HT1080 (cell line): ENCODE results near the gene OTOS. TPM values are rescaled to one million over a fixed set of nuclear protein-coding genes. Genes with fewer than 3 reads are reported as not detected.

Experiments
- DNase-seq: peaks from one replicate; pipeline ENCODE4 v3.0.0-alpha.2; 2015; ENCODE audit warnings: low read depth
- total RNA-seq: library from RNA; depleted of rRNA; stranded (reverse); fragments of >200 nt; shearing (Covaris generic); gene quantifications from 2 replicates; pipeline ENCODE4 v1.2.3, GENCODE V29; 2014

The OTOS gene
- total RNA-seq, 1 experiment from 2014 or later, result not detected

- no peak for DNase-seq
These were observed 2.7 kb downstream of the OTOS start for GRCh38 chr2:240137596-240138253.

GRCh38 chr2:240136671-240137292 is 3.7 kb downstream of the OTOS start:
- DNase-seq, result no peak

DNA sequence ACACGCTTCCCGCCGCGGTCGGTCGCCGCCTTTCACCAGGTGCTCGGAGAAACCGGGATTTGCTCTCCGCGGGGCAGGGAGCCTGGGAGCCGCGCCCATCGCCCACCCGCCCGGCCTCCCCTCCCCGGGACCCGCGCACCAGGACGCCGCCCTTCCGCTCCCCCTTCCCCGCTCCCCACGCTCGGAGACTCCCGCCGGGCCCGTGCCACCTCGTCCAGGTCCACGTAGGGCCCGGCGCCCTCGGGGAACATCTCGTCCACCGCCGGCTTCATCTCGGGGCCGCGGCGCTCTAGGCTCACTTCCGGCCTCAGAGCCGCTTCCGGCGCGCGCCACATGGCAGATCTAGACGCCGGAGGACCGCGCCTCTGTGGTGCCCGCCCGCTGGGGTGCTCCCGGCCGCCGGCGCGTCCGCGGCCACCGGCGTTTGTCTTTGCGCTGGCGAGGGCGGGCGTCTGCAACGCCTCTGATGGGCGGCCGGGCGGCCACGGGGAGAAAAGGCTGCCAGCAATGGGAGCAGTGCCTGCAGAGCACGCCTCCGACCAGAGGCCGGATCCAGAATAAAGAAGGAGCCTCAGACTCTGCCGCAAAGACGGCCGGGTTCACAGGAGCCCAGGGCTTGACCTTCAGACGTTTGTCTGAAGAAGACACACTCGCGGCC is 4.3 kb downstream of the OTOS start, which contains the start of gene COPS9:
Gene COPS9 (minus strand): TSS at position 293 of the 658 bp plus-strand sequence. CDS start 21 bp downstream, at position 272.
- peak; percentile 78 for DNase-seq

- no peak for DNase-seq
These were observed 4.8 kb downstream of the OTOS start for GRCh38 chr2:240135706-240136012.

GRCh38 chr2:240134956-240135520 is 5.4 kb downstream of the OTOS start:
- no peak for DNase-seq

DNA sequence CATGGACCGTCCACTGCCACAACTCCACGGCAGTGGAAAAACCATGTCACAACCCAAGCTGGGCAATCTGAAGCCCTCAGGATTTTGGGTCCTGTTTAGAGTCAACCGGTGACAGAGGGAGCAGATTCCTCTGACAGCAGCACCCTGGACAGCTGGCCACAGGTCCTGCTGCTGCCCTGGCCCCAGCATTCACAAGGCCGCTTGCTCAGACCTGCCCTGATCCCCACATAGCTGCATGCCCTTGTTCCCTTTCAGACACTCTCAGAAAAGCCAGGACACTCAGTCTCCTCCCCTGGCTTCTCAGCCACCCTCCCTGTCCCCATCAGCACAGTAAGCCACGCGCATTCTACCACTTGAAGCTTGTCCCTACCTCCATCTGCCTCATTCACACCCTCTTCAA is 6.0 kb downstream of the OTOS start:
- DNase-seq, result no peak

DNA sequence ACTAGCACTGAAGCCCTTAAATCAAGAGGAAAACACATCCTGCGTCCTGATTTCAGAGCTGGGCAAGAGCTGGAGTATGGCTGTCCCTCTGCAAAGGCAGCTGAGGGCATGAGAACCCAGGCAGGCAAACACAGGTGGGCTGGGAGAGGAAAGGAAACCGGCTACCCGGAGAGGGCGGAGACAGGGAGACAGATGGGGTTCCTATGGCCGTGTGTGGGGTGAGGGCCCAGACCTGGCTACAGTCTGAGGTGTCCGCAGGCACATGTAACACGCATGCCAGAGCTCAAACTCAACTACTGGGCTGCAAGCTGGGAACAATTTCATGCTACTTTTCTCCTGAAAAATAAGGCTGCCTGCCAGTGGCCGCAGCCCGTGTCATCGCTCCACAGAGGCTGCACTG is 7.1 kb downstream of the OTOS start:
- DNase-seq, result no peak

DNA sequence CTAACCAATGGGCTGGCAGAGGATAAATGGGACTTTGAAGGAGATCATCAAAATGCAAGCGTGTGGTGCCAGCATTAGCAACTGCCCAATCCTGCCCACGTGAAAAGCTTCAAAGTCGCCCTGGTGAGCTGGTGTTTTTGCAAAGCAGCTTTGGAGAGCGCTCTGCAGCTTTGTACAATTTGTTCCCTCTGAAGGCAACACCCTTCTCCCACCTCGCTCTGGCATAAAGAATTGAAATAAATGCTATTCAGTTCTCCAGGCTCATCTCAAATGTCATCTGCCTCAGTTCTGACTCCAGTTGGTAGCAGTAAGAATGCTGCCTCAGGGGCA is 7.8 kb downstream of the OTOS start:
- DNase-seq, result no peak

GRCh38 chr2:240131941-240132650 is 8.4 kb downstream of the OTOS start:
- DNase-seq, result no peak

- no peak for DNase-seq
These were observed 9.2 kb downstream of the OTOS start for GRCh38 chr2:240131296-240131695.

GRCh38 chr2:240130393-240131195 is 9.9 kb downstream of the OTOS start:
- DNase-seq, result no peak

DNA sequence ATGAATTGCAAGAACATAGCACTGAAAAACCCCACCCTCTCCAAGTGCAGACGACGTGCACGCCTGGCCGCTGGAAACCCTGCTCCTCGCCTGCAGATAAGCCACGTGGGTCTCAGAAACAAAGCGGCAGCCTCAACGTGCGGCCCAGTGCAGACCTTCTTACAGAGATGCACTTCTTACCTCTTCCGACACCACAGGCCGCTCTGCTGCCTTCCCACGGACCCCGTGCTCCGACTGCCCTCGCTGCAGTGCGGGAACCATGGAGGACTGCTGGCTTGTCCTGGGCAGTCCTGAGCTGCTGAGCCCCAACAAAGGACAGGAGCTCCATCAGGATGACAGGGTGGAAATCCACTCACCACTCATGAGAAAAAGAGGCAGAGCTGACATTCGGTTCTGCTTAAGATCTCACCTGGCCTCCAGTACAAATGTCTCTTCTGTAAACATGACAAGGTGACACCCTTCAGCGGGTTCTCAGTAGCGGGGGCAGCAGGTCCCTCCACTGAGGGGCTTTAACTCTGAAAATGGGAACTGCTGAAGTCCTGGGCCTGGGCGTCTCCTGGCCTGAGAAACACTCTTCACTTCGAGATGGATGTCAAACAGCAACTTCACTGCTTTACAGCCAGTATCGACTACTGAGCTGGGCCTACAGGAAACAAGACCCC is 10.6 kb downstream of the OTOS start:
- no peak for DNase-seq

- DNase-seq, result no peak
These were observed 11.1 kb downstream of the OTOS start for GRCh38 chr2:240129311-240129710.

GRCh38 chr2:240128608-240129145 is 11.8 kb downstream of the OTOS start:
- no peak for DNase-seq

GRCh38 chr2:240127911-240128607 is 12.4 kb downstream of the OTOS start:
- no peak for DNase-seq

DNA sequence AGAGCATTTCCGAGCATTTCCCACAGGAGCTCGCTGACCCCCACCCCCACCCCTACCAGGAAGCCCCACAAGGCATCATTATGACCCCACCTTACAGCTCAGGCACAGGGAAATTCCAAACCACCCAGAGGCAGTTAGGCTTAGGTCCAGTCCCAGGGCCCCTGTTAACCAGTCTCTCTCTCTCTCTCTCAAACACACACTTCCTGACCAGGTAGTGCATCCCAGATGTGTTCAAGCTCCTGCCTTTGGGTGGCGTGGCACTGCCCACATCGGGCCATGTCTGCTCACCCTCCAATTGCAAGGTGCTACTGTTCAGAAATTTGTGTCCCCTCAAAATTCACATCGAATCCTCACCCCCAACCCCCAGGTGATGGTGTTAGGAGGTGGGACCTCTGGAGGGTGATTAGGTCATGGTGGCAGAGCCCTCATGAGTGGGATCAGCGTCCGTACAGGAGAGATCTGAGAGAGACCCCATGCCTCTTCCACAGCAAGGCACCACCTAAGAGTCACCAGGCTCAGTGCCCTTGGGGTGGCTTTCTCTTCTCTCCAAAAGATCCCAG is 13.2 kb downstream of the OTOS start:
- no peak for DNase-seq

GRCh38 chr2:240126731-240127130 is 13.7 kb downstream of the OTOS start:
- no peak for DNase-seq

- DNase-seq, result no peak
These were observed 14.7 kb downstream of the OTOS start for GRCh38 chr2:240125742-240126141.

GRCh38 chr2:240124651-240125030 is 15.8 kb downstream of the OTOS start:
- no peak for DNase-seq
